PC-3 (cell line): ENCODE results near the gene RPL6.

Source experiments
- EZH2 ChIP-seq: fragments of 300-600 bp; sonication (generic); IDR thresholded peaks from one replicate; pipeline ENCODE4 v1.6.1; 2017; ENCODE audit warnings: antibody characterized with exemption, mild to moderate bottlenecking, low read length; ENCODE audit not compliant: unreplicated experiment
- TF ChIP-seq, protein P1 (sequence below): fragments of 300-600 bp; sonication (generic); conservative IDR thresholded peaks from 2 replicates; pipeline ENCODE4 v1.5.1; 2017; ENCODE audit warnings: antibody characterized with exemption, low read depth, mild to moderate bottlenecking, low read length

DNA sequence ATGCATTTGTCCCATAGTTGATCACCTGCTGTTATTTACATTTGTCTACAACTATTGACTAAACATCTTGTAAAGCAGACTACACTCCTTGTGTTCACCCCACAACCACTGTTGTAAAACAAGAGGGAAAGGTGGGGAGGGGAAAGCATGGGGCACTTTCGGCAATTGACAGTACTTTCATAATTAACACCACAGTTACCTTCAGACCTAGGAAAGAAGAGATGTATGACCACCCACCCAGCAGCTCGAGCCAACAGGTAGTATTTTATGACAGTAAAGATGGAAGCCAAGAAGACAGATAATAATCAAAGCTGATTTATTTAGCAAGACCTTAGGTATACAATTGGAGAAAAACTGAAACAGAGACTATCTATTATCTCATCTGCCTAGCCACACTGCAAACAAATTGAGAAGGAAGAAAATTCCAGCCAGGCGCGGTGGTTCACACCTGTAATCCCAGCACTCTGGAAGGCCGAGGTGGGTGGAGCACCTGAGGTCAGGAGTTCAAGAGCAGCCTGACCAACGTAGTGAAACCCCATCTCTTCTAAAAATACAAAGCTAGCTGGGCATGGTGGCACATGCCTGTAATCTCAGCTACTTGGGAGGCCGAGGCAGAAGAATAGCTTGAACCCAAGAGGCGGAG, 38.4 kb downstream of the RPL6 start:
- TF ChIP-seq, protein P1, sequence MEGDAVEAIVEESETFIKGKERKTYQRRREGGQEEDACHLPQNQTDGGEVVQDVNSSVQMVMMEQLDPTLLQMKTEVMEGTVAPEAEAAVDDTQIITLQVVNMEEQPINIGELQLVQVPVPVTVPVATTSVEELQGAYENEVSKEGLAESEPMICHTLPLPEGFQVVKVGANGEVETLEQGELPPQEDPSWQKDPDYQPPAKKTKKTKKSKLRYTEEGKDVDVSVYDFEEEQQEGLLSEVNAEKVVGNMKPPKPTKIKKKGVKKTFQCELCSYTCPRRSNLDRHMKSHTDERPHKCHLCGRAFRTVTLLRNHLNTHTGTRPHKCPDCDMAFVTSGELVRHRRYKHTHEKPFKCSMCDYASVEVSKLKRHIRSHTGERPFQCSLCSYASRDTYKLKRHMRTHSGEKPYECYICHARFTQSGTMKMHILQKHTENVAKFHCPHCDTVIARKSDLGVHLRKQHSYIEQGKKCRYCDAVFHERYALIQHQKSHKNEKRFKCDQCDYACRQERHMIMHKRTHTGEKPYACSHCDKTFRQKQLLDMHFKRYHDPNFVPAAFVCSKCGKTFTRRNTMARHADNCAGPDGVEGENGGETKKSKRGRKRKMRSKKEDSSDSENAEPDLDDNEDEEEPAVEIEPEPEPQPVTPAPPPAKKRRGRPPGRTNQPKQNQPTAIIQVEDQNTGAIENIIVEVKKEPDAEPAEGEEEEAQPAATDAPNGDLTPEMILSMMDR = no peak
- no peak for TF ChIP-seq EZH2
